ENCODE results near the gene CCNB2.

DNA sequence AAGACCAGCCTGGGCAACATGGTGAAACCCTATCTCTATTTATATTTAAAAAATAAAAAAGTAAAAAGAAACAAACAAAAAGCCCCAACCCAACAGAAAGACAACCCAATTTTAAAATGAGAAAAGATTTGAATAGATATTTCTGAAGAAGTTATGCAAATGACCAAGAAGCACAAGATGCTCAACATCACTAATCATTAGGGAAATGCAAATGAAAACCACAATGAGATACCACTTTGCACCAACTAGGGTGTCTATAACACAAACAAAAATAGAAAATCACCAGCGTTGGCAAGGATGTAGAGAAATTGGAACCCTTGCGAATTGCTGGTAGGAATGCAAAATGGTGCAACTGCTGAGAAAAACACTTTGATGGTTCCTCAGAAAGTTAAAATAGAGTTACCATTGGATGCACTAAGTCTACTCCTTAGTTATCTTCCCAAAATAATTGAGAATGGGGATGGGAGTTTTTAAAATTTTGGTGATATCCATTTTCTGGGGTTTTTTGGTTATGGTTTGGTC is 45.8 kb upstream of the CCNB2 start:
- TF ChIP-seq, protein P1, sequence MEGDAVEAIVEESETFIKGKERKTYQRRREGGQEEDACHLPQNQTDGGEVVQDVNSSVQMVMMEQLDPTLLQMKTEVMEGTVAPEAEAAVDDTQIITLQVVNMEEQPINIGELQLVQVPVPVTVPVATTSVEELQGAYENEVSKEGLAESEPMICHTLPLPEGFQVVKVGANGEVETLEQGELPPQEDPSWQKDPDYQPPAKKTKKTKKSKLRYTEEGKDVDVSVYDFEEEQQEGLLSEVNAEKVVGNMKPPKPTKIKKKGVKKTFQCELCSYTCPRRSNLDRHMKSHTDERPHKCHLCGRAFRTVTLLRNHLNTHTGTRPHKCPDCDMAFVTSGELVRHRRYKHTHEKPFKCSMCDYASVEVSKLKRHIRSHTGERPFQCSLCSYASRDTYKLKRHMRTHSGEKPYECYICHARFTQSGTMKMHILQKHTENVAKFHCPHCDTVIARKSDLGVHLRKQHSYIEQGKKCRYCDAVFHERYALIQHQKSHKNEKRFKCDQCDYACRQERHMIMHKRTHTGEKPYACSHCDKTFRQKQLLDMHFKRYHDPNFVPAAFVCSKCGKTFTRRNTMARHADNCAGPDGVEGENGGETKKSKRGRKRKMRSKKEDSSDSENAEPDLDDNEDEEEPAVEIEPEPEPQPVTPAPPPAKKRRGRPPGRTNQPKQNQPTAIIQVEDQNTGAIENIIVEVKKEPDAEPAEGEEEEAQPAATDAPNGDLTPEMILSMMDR (tag by site-specific recombination; IDR thresholded peaks at IDR 0.05) = no peak
- TF ChIP-seq ZNF394 (tag by site-specific recombination; IDR thresholded peaks at IDR 0.05; ENCODE audit: borderline replicate concordance) = no peak
- TF ChIP-seq, protein P2, sequence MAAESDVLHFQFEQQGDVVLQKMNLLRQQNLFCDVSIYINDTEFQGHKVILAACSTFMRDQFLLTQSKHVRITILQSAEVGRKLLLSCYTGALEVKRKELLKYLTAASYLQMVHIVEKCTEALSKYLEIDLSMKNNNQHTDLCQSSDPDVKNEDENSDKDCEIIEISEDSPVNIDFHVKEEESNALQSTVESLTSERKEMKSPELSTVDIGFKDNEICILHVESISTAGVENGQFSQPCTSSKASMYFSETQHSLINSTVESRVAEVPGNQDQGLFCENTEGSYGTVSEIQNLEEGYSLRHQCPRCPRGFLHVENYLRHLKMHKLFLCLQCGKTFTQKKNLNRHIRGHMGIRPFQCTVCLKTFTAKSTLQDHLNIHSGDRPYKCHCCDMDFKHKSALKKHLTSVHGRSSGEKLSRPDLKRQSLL (tag by site-specific recombination; IDR thresholded peaks at IDR 0.05) = no peak
- TF ChIP-seq, protein P3, sequence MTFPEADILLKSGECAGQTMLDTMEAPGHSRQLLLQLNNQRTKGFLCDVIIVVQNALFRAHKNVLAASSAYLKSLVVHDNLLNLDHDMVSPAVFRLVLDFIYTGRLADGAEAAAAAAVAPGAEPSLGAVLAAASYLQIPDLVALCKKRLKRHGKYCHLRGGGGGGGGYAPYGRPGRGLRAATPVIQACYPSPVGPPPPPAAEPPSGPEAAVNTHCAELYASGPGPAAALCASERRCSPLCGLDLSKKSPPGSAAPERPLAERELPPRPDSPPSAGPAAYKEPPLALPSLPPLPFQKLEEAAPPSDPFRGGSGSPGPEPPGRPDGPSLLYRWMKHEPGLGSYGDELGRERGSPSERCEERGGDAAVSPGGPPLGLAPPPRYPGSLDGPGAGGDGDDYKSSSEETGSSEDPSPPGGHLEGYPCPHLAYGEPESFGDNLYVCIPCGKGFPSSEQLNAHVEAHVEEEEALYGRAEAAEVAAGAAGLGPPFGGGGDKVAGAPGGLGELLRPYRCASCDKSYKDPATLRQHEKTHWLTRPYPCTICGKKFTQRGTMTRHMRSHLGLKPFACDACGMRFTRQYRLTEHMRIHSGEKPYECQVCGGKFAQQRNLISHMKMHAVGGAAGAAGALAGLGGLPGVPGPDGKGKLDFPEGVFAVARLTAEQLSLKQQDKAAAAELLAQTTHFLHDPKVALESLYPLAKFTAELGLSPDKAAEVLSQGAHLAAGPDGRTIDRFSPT (tag by site-specific recombination; IDR thresholded peaks at IDR 0.05) = no peak
- TF ChIP-seq, protein P4, sequence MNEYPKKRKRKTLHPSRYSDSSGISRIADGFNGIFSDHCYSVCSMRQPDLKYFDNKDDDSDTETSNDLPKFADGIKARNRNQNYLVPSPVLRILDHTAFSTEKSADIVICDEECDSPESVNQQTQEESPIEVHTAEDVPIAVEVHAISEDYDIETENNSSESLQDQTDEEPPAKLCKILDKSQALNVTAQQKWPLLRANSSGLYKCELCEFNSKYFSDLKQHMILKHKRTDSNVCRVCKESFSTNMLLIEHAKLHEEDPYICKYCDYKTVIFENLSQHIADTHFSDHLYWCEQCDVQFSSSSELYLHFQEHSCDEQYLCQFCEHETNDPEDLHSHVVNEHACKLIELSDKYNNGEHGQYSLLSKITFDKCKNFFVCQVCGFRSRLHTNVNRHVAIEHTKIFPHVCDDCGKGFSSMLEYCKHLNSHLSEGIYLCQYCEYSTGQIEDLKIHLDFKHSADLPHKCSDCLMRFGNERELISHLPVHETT (tag by site-specific recombination; IDR thresholded peaks at IDR 0.05) = no peak
- TF ChIP-seq, protein P5, sequence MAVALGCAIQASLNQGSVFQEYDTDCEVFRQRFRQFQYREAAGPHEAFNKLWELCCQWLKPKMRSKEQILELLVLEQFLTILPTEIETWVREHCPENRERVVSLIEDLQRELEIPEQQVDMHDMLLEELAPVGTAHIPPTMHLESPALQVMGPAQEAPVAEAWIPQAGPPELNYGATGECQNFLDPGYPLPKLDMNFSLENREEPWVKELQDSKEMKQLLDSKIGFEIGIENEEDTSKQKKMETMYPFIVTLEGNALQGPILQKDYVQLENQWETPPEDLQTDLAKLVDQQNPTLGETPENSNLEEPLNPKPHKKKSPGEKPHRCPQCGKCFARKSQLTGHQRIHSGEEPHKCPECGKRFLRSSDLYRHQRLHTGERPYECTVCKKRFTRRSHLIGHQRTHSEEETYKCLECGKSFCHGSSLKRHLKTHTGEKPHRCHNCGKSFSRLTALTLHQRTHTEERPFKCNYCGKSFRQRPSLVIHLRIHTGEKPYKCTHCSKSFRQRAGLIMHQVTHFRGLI (tag by site-specific recombination; IDR thresholded peaks at IDR 0.05) = no peak
- no peak for TF ChIP-seq ZFP41 (tag by site-specific recombination; IDR thresholded peaks at IDR 0.05; ENCODE audit: borderline replicate concordance)
